VCaP (cell line): Measurements from ENCODE around the gene SLC31A1.
"Not testable (repeated sequence)": the region's sequence is repeated elsewhere in the genome, so short reads cannot be mapped to it uniquely, and the experiment has no call there.

Experiments used
- H3K27ac ChIP-seq: fragments of 450-650 bp; 2 replicates; pipeline ENCODE4 v1.5.1; 2017
- CTCF ChIP-seq: fragments of 450-650 bp; conservative IDR thresholded peaks from 2 replicates; pipeline ENCODE4 v1.5.1; 2017; ENCODE audit warnings: mild to moderate bottlenecking, moderate library complexity

SLC31A1 gene

GRCh38 chr9:113220467-113221002 is 809 bp upstream of the SLC31A1 start:
- TF ChIP-seq CTCF = no peak
- H3K27ac ChIP-seq = peak overlapping the region; percentile 83

- H3K27ac ChIP-seq = peak overlapping the region; percentile 83
- TF ChIP-seq CTCF = no peak
Observed at GRCh38 chr9:113221800-113222481, 597 bp downstream of the SLC31A1 start.

- TF ChIP-seq CTCF = no peak
- H3K27ac ChIP-seq = peak overlapping the region; percentile 83
Observed at GRCh38 chr9:113222482-113222841, 1.1 kb downstream of the SLC31A1 start.

GRCh38 chr9:113223963-113224362 is 2.6 kb downstream of the SLC31A1 start:
- no peak overlapping the region for H3K27ac ChIP-seq
- TF ChIP-seq CTCF = no peak

GRCh38 chr9:113227436-113227835 is 6.1 kb downstream of the SLC31A1 start:
- no peak overlapping the region for H3K27ac ChIP-seq
- no peak for TF ChIP-seq CTCF

- H3K27ac ChIP-seq = no peak overlapping the region
- TF ChIP-seq CTCF = no peak
Observed at GRCh38 chr9:113228130-113228665, 6.9 kb downstream of the SLC31A1 start.

- H3K27ac ChIP-seq = no peak overlapping the region
- no peak for TF ChIP-seq CTCF
Observed at GRCh38 chr9:113231701-113232100, 10.4 kb downstream of the SLC31A1 start.

GRCh38 chr9:113235701-113236255 is 14.4 kb downstream of the SLC31A1 start:
- H3K27ac ChIP-seq = not testable (repeated sequence)
